Endodermal cell (in vitro differentiated cells): ENCODE results near the gene SYAP1. TPM values are rescaled to one million over a fixed set of nuclear protein-coding genes. Genes with fewer than 3 reads are reported as not detected.

Experiments
- DNase-seq: peaks from one replicate; pipeline ENCODE4 v3.0.0-alpha.2; 2017
- H3K27ac ChIP-seq: 2 replicates; pipeline ENCODE4 v1.5.1; 2013; ENCODE audit warnings: mild to moderate bottlenecking, low read depth, low read length, moderate library complexity
- H3K27me3 ChIP-seq: 2 replicates; pipeline ENCODE4 v1.6.1; 2013; ENCODE audit warnings: mild to moderate bottlenecking, low read length, moderate library complexity; ENCODE audit not compliant: insufficient read depth, control insufficient read depth, poor library complexity, severe bottlenecking
- H3K36me3 ChIP-seq: 2 replicates; pipeline ENCODE4 v1.7.0; 2013; ENCODE audit warnings: mild to moderate bottlenecking, low read length, moderate library complexity; ENCODE audit not compliant: control insufficient read depth, insufficient read depth
- H3K4me1 ChIP-seq: one replicate; pipeline ENCODE4 v1.7.0; 2013; ENCODE audit warnings: low read length; ENCODE audit not compliant: control insufficient read depth, insufficient read depth
- H3K4me3 ChIP-seq: 2 replicates; pipeline ENCODE4 v1.5.1; 2013; ENCODE audit warnings: mild to moderate bottlenecking, low read length, moderate library complexity
- H3K9ac ChIP-seq: 2 replicates; pipeline ENCODE4 v1.6.1; 2013; ENCODE audit warnings: mild to moderate bottlenecking, low read length, moderate library complexity; ENCODE audit not compliant: poor library complexity, severe bottlenecking; ENCODE audit errors: extremely low read depth
- H3K9me3 ChIP-seq: 2 replicates; pipeline ENCODE4 v1.6.1; 2013; ENCODE audit warnings: mild to moderate bottlenecking, low read length, moderate library complexity; ENCODE audit not compliant: control insufficient read depth
- H3K27ac Mint-ChIP-seq: 2 replicates; pipeline ENCODE4 v1.8.0; 2020; ENCODE audit warnings: mixed read lengths
- H3K27me3 Mint-ChIP-seq: 2 replicates; pipeline ENCODE4 v1.8.0; 2021; ENCODE audit warnings: mild to moderate bottlenecking, mixed read lengths; ENCODE audit not compliant: insufficient read depth
- H3K36me3 Mint-ChIP-seq: 2 replicates; pipeline ENCODE4 v1.8.0; 2020; ENCODE audit warnings: low read depth, mixed read lengths
- H3K4me1 Mint-ChIP-seq: 2 replicates; pipeline ENCODE4 v1.8.0; 2020; ENCODE audit warnings: mixed read lengths
- H3K4me3 Mint-ChIP-seq: 2 replicates; pipeline ENCODE4 v1.8.0; 2020; ENCODE audit warnings: mild to moderate bottlenecking, moderate library complexity, mixed read lengths
- H3K9me3 Mint-ChIP-seq: 2 replicates; pipeline ENCODE4 v1.8.0; 2020; ENCODE audit warnings: mild to moderate bottlenecking, mixed read lengths
- CTCF ChIP-seq: fragments of 200-600 bp; sonication (generic); conservative IDR thresholded peaks from 2 replicates; pipeline ENCODE4 v1.5.0; 2021; ENCODE audit warnings: antibody characterized with exemption, mild to moderate bottlenecking
- WGBS, 2 experiments: methylation state at CpG; one replicate each; pipeline versions ENCODE4 v1.1.5 to v1.1.7; 2013; ENCODE audit warnings: missing lambda C conversion rate in 2 of 2, mixed read lengths in 1 of 2; ENCODE audit not compliant: insufficient coverage in 1 of 2, insufficient read length in 1 of 2; 5-methylcytosine and 5-hydroxymethylcytosine counted together
- total RNA-seq, 2 donors: library from RNA; stranded (reverse); fragmentation: NEBNext Ultra II Directional in 1 of 2; extraction: Animal tissue kit (Norgen Biotek cat#: 25700) in 1 of 2; gene quantifications; 2 replicates in 1 of 2; 3 replicates in 1 of 2; pipeline ENCODE4 v1.2.1, GENCODE V29; 2021

SYAP1 gene
- total RNA-seq, 2 donors from 2014 or later = 22.4 to 40.6 TPM

- Mint-ChIP-seq H3K4me3 (no peak overlapping the region), H3K9me3 (no peaks in the 10 kb centered on the region), H3K27ac (no peak overlapping the region), H3K4me1 (no peaks in the 10 kb centered on the region), H3K27me3 (no peaks in the 10 kb centered on the region), H3K36me3 (peaks cover 69% of the 10 kb centered on the region)
- no peak overlapping the region for H3K27ac ChIP-seq
- no peaks in the 10 kb centered on the region for H3K27me3 ChIP-seq
- 89 to 97% methylated on average over 1 to 5 of the region's 5 CpGs for WGBS, 2 experiments
- peaks cover 29% of the 10 kb centered on the region for H3K36me3 ChIP-seq
- H3K4me1 ChIP-seq = no peaks in the 10 kb centered on the region
- no peaks in the 10 kb centered on the region for H3K9me3 ChIP-seq
- H3K4me3 ChIP-seq = no peak overlapping the region
- H3K9ac ChIP-seq = no peak overlapping the region
- no peak for DNase-seq
- TF ChIP-seq CTCF = no peak
These were observed 26.2 kb downstream of the SYAP1 start for GRCh38 chrX:16745659-16746058.

DNA sequence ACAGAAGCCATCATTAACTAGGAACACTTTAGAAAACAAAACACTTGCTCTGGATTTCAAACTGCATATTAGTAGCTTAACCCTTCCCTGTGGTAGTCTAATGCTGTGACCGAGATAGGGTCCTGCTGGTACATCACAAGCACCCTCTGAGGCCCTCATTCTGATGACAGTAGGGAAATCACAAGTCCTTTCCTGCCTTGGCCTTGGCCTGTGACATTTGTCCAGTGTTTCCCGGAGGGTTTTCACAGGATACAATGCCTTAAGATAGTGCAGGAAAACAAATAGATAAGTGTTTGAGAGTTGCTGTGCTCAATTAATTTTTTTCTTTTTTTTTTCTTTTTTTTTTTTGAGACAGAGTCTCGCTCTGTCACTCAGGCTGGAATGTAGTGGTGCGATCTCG, 29.0 kb downstream of the SYAP1 start:
- H3K36me3 ChIP-seq = peaks cover 21% of the 10 kb centered on the region
- H3K4me1 ChIP-seq = no peaks in the 10 kb centered on the region
- H3K9me3 ChIP-seq = no peaks in the 10 kb centered on the region
- 97% methylated on average over 5 of the region's 5 CpGs; no CpG with 5 or more reads in 1 of the 2 experiments for WGBS, 2 experiments
- no peaks in the 10 kb centered on the region for H3K9me3 Mint-ChIP-seq
- no peaks in the 10 kb centered on the region for H3K27me3 ChIP-seq
- no peak overlapping the region for H3K9ac ChIP-seq
- H3K4me1 Mint-ChIP-seq = peaks cover 1% of the 10 kb centered on the region
- H3K4me3 ChIP-seq = no peak overlapping the region
- H3K27me3 Mint-ChIP-seq = no peaks in the 10 kb centered on the region
- peaks cover 67% of the 10 kb centered on the region for H3K36me3 Mint-ChIP-seq
- DNase-seq = no peak
- no peak overlapping the region for H3K27ac Mint-ChIP-seq
- TF ChIP-seq CTCF = no peak
- H3K27ac ChIP-seq = no peak overlapping the region
- H3K4me3 Mint-ChIP-seq = no peak overlapping the region

DNA sequence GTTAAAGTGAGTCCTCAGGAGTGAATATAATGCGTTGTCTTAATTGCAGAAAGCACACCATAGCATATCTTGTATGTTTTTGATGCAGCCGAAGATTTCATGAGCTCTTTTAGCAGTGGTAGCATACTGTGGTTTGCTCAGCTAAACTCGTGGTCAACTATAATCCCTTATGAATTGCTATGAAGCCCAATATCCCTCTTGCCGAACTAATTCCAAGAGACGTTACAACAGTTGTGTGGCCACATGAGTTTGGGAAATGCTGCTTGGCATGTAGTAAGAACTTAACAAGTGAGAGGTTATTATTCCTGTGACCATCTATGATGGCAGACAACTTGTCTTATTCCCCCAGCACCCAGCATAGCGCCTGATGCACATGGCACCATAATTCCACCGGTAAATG, 30.7 kb downstream of the SYAP1 start:
- H3K27ac ChIP-seq = no peak overlapping the region
- no peak for DNase-seq
- H3K27me3 ChIP-seq = no peaks in the 10 kb centered on the region
- H3K9me3 Mint-ChIP-seq = no peaks in the 10 kb centered on the region
- no peak overlapping the region for H3K4me3 ChIP-seq
- no peaks in the 10 kb centered on the region for H3K9me3 ChIP-seq
- peaks cover 22% of the 10 kb centered on the region for H3K36me3 ChIP-seq
- no peak for TF ChIP-seq CTCF
- no peak overlapping the region for H3K27ac Mint-ChIP-seq
- H3K4me1 ChIP-seq = no peaks in the 10 kb centered on the region
- H3K27me3 Mint-ChIP-seq = no peaks in the 10 kb centered on the region
- WGBS, 2 experiments = 96 to 100% methylated on average over 4 to 7 of the region's 7 CpGs
- peaks cover 66% of the 10 kb centered on the region for H3K36me3 Mint-ChIP-seq
- H3K9ac ChIP-seq = no peak overlapping the region
- H3K4me1 Mint-ChIP-seq = peaks cover 9% of the 10 kb centered on the region
- no peak overlapping the region for H3K4me3 Mint-ChIP-seq
